Measurements from ENCODE around the gene PLXDC1. TPM values are rescaled to one million over a fixed set of nuclear protein-coding genes. Genes with fewer than 3 reads are reported as not detected.

The PLXDC1 gene
- total RNA-seq, 1 experiment from 2014 or later: not detected

DNA sequence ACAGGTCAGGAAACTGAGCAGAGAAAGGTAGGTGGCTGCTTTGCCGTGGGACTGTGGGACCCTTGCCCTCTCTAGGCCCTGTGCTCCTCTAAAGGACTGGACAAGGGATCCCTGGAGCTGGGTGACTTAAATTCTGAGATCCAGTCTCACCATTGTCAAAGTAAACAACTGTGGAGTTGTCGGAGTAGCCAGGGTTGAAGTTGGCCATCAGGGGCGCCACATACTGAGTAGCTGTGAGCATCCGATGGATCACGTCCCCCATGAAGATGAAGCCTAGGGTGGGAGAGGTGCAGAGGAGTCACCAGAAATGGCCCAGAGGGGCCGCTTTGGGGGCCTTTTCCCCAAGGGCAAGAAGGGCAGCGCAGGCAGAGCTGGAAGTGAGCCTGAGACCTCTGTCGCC is 43.5 kb downstream of the PLXDC1 start:
- no TSS peak for BruUV-seq (replicated peaks)
- in situ Hi-C loops (cut with HindIII; ENCODE audit: low pct_unique_long_range_greater_than_20kb, low sequenced_read_pairs) (no loop called here), intact Hi-C loops (cut with micrococcal nuclease; ENCODE audit: unreplicated experiment) (no loop called here)
- TF ChIP-seq CTCF (IDR thresholded peaks at IDR 0.05): no peak
- no peak for TF ChIP-seq SIN3A (IDR thresholded peaks at IDR 0.05; ENCODE audit: borderline replicate concordance, insufficient read depth, low read depth, low read length)
- TF ChIP-seq POLR2AphosphoS5 (IDR thresholded peaks at IDR 0.05; ENCODE audit: low read depth, low read length): no peak
- TF ChIP-seq TCF7L2 (IDR thresholded peaks at IDR 0.05; ENCODE audit: low read depth, low read length): no peak
- TF ChIP-seq, protein P1, sequence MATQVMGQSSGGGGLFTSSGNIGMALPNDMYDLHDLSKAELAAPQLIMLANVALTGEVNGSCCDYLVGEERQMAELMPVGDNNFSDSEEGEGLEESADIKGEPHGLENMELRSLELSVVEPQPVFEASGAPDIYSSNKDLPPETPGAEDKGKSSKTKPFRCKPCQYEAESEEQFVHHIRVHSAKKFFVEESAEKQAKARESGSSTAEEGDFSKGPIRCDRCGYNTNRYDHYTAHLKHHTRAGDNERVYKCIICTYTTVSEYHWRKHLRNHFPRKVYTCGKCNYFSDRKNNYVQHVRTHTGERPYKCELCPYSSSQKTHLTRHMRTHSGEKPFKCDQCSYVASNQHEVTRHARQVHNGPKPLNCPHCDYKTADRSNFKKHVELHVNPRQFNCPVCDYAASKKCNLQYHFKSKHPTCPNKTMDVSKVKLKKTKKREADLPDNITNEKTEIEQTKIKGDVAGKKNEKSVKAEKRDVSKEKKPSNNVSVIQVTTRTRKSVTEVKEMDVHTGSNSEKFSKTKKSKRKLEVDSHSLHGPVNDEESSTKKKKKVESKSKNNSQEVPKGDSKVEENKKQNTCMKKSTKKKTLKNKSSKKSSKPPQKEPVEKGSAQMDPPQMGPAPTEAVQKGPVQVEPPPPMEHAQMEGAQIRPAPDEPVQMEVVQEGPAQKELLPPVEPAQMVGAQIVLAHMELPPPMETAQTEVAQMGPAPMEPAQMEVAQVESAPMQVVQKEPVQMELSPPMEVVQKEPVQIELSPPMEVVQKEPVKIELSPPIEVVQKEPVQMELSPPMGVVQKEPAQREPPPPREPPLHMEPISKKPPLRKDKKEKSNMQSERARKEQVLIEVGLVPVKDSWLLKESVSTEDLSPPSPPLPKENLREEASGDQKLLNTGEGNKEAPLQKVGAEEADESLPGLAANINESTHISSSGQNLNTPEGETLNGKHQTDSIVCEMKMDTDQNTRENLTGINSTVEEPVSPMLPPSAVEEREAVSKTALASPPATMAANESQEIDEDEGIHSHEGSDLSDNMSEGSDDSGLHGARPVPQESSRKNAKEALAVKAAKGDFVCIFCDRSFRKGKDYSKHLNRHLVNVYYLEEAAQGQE (IDR thresholded peaks at IDR 0.05; ENCODE audit: insufficient read depth in 1 of 2, low read depth in 2 of 2, low read length in 1 of 2): no peak
- ChIA-PET POLR2A (no interaction called here), CTCF (no interaction called here)
- no peak for DNase-seq (ENCODE audit: low read depth, low spot score)
- Histone ChIP-seq H3K27ac (ENCODE audit: low read length) (no peak overlapping the region), H3K4me3 (ENCODE audit: low read depth in 2 of 2, low read length in 2 of 2) (no peak overlapping the region), H3K4me1 (ENCODE audit: control insufficient read depth, insufficient read depth, low read length) (no peaks in the 10 kb centered on the region), H3K9me3 (ENCODE audit: control insufficient read depth, insufficient read depth, low read depth, low read length) (no peaks in the 10 kb centered on the region), H3K27me3 (ENCODE audit: control insufficient read depth, insufficient read depth, low read length) (no peaks in the 10 kb centered on the region), H3K36me3 (ENCODE audit: control insufficient read depth, insufficient read depth, low read length) (no peaks in the 10 kb centered on the region)
- ATAC-seq: no peak

GRCh38 chr17:39107155-39107554 is 44.3 kb downstream of the PLXDC1 start:
- no peak for DNase-seq (ENCODE audit: low read depth, low spot score)
- no TSS peak for BruUV-seq (replicated peaks)
- no peak overlapping the region for H3K27ac ChIP-seq (ENCODE audit: low read length)
- ChIA-PET POLR2A (no interaction called here), CTCF (no interaction called here)
- no peaks in the 10 kb centered on the region for H3K36me3 ChIP-seq (ENCODE audit: control insufficient read depth, insufficient read depth, low read length)
- no peak overlapping the region for H3K4me3 ChIP-seq (ENCODE audit: low read depth in 2 of 2, low read length in 2 of 2)
- H3K4me1 ChIP-seq (ENCODE audit: control insufficient read depth, insufficient read depth, low read length): no peaks in the 10 kb centered on the region
- H3K9me3 ChIP-seq (ENCODE audit: control insufficient read depth, insufficient read depth, low read depth, low read length): no peaks in the 10 kb centered on the region
- in situ Hi-C loops (cut with HindIII; ENCODE audit: low pct_unique_long_range_greater_than_20kb, low sequenced_read_pairs): no loop called here
- no peaks in the 10 kb centered on the region for H3K27me3 ChIP-seq (ENCODE audit: control insufficient read depth, insufficient read depth, low read length)
- intact Hi-C loops (cut with micrococcal nuclease; ENCODE audit: unreplicated experiment): no loop called here
- TF ChIP-seq CTCF (IDR thresholded peaks at IDR 0.05): no peak
- no peak for TF ChIP-seq POLR2AphosphoS5 (IDR thresholded peaks at IDR 0.05; ENCODE audit: low read depth, low read length)
- no peak for TF ChIP-seq SIN3A (IDR thresholded peaks at IDR 0.05; ENCODE audit: borderline replicate concordance, insufficient read depth, low read depth, low read length)
- TF ChIP-seq, protein P1 (IDR thresholded peaks at IDR 0.05; ENCODE audit: insufficient read depth in 1 of 2, low read depth in 2 of 2, low read length in 1 of 2): no peak
- TF ChIP-seq TCF7L2 (IDR thresholded peaks at IDR 0.05; ENCODE audit: low read depth, low read length): no peak
- ATAC-seq: no peak

Data from Panc1 (cell line).